ENCODE results near the gene FFAR2. TPM values are rescaled to one million over a fixed set of nuclear protein-coding genes. Genes with fewer than 3 reads are reported as not detected.

The FFAR2 gene
- total RNA-seq, 3 donors from 2014 or later: 0.15 TPM; not detected in 2

- no peak for DNase-seq (ENCODE audit: low spot score in 2 of 2)
- intact Hi-C loops (cut with DNase I; ENCODE audit: low total_unique reads): no loop called here
- Histone ChIP-seq H3K27ac (no peak overlapping the region), H3K4me3 (no peak overlapping the region), H3K36me3 (no peaks in the 10 kb centered on the region), H3K4me1 (no peaks in the 10 kb centered on the region), H3K27me3 (no peaks in the 10 kb centered on the region), H3K9me3 (no peaks in the 10 kb centered on the region)
- no peak for TF ChIP-seq POLR2A (IDR thresholded peaks at IDR 0.05)
- TF ChIP-seq, protein P1, sequence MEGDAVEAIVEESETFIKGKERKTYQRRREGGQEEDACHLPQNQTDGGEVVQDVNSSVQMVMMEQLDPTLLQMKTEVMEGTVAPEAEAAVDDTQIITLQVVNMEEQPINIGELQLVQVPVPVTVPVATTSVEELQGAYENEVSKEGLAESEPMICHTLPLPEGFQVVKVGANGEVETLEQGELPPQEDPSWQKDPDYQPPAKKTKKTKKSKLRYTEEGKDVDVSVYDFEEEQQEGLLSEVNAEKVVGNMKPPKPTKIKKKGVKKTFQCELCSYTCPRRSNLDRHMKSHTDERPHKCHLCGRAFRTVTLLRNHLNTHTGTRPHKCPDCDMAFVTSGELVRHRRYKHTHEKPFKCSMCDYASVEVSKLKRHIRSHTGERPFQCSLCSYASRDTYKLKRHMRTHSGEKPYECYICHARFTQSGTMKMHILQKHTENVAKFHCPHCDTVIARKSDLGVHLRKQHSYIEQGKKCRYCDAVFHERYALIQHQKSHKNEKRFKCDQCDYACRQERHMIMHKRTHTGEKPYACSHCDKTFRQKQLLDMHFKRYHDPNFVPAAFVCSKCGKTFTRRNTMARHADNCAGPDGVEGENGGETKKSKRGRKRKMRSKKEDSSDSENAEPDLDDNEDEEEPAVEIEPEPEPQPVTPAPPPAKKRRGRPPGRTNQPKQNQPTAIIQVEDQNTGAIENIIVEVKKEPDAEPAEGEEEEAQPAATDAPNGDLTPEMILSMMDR (IDR thresholded peaks at IDR 0.05): no peak
- no peak for TF ChIP-seq POLR2AphosphoS5 (IDR thresholded peaks at IDR 0.05)
Measured at GRCh38 chr19:35455616-35456201, 7.7 kb downstream of the FFAR2 start.

DNA sequence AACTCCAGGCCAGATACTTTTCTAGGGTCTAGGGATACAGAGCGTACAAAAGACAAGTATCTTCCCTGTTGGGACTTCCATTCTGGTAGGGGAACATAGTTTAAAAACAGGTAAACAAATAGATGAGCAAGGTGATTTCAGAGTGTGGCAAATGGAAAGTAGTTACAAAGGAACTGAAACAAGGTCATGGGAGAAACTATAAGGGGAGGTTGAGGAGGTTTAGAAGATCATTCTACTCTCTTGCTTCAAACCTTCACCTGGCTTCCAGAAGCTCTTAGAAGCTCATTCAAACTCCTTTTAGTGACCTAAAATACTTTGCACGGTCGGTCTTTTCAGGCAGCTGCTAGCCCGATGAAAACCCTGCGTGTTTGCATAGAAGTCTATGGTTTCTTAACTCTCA, 9.1 kb downstream of the FFAR2 start:
- no peak overlapping the region for H3K27ac ChIP-seq
- no peak for DNase-seq (ENCODE audit: low spot score in 2 of 2)
- no peaks in the 10 kb centered on the region for H3K27me3 ChIP-seq
- H3K4me1 ChIP-seq: no peaks in the 10 kb centered on the region
- H3K4me3 ChIP-seq: no peak overlapping the region
- TF ChIP-seq, protein P1 (IDR thresholded peaks at IDR 0.05): no peak
- no peak for TF ChIP-seq POLR2AphosphoS5 (IDR thresholded peaks at IDR 0.05)
- no peak for TF ChIP-seq POLR2A (IDR thresholded peaks at IDR 0.05)
- H3K36me3 ChIP-seq: no peaks in the 10 kb centered on the region
- intact Hi-C loops (cut with DNase I; ENCODE audit: low total_unique reads): no loop called here
- no peaks in the 10 kb centered on the region for H3K9me3 ChIP-seq

DNA sequence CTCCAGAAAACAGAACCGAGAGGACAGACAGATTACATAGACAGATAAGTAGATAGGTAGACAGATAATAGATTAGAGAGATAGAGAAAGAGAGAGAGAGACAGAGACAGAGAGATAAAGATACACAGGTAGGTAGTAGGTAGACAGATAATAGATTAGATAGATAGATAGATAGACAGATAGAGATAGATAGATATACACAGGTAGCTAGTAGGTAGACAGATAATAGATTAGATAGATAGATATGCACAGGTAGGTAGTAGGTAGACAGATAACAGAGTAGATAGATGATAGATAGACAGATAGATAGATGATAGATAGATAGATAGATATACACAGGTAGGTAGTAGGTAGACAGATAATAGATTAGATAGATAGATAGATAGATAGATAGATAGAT, 10.1 kb downstream of the FFAR2 start:
- TF ChIP-seq POLR2AphosphoS5 (IDR thresholded peaks at IDR 0.05): no peak
- TF ChIP-seq, protein P1 (IDR thresholded peaks at IDR 0.05): no peak
- no peak for TF ChIP-seq POLR2A (IDR thresholded peaks at IDR 0.05)
- no peaks in the 10 kb centered on the region for H3K27me3 ChIP-seq
- H3K36me3 ChIP-seq: no peaks in the 10 kb centered on the region
- no peak for DNase-seq (ENCODE audit: low spot score in 2 of 2)
- intact Hi-C loops (cut with DNase I; ENCODE audit: low total_unique reads): no loop called here
- no peak overlapping the region for H3K4me3 ChIP-seq
- peak overlapping the region in 1 of 2 donors; percentile 76 for H3K27ac ChIP-seq
- no peaks in the 10 kb centered on the region for H3K4me1 ChIP-seq
- no peaks in the 10 kb centered on the region for H3K9me3 ChIP-seq

GRCh38 chr19:35458731-35459391, 10.8 kb downstream of the FFAR2 start:
- no peak for DNase-seq (ENCODE audit: low spot score in 2 of 2)
- H3K36me3 ChIP-seq: no peaks in the 10 kb centered on the region
- intact Hi-C loops (cut with DNase I; ENCODE audit: low total_unique reads): no loop called here
- H3K27ac ChIP-seq: peak overlapping the region; percentile 33 to 76
- H3K4me3 ChIP-seq: no peak overlapping the region
- TF ChIP-seq POLR2A (IDR thresholded peaks at IDR 0.05): no peak
- TF ChIP-seq, protein P1 (IDR thresholded peaks at IDR 0.05): no peak
- TF ChIP-seq POLR2AphosphoS5 (IDR thresholded peaks at IDR 0.05): no peak
- no peaks in the 10 kb centered on the region for H3K27me3 ChIP-seq
- H3K9me3 ChIP-seq: no peaks in the 10 kb centered on the region
- no peaks in the 10 kb centered on the region for H3K4me1 ChIP-seq

GRCh38 chr19:35459414-35460082, 11.5 kb downstream of the FFAR2 start:
- intact Hi-C loops (cut with DNase I; ENCODE audit: low total_unique reads): no loop called here
- no peak for TF ChIP-seq POLR2AphosphoS5 (IDR thresholded peaks at IDR 0.05)
- TF ChIP-seq, protein P1 (IDR thresholded peaks at IDR 0.05): no peak
- TF ChIP-seq POLR2A (IDR thresholded peaks at IDR 0.05): no peak
- Histone ChIP-seq H3K27ac (peak overlapping the region; percentile 33 to 76), H3K9me3 (no peaks in the 10 kb centered on the region), H3K36me3 (no peaks in the 10 kb centered on the region), H3K27me3 (no peaks in the 10 kb centered on the region), H3K4me1 (no peaks in the 10 kb centered on the region), H3K4me3 (no peak overlapping the region)
- DNase-seq (ENCODE audit: low spot score in 2 of 2): no peak

All from breast epithelium (tissue), 4 donors.